GM12892 (cell line): Measurements from ENCODE around the gene FBXL7.

Experiments
- DNase-seq: peaks from one replicate; pipeline ENCODE4 v3.0.0; 2011; ENCODE audit not compliant: insufficient read length
- FAIRE-seq: peaks from 2 replicates; lab custom pipeline; 2011; peaks lifted over from hg19 to GRCh38; lab: Jason Lieb, UNC
- POLR2A ChIP-seq: IDR thresholded peaks from 2 replicates; pipeline ENCODE4 v1.6.1; 2011; ENCODE audit warnings: low read depth, low read length, control low read depth
- POLR2AphosphoS5 ChIP-seq: IDR thresholded peaks from 2 replicates; pipeline ENCODE4 v1.6.1; 2011; ENCODE audit warnings: low read depth, low read length, control low read depth
- TAF1 ChIP-seq: IDR thresholded peaks from 2 replicates; pipeline ENCODE4 v1.6.1; 2011; ENCODE audit warnings: low read depth, mild to moderate bottlenecking, control low read depth, low read length, borderline replicate concordance

Gene FBXL7

GRCh38 chr5:15595929-15596328, 95.9 kb downstream of the FBXL7 start:
- FAIRE-seq (no peak), DNase-seq (no peak)
- no peak for TF ChIP-seq TAF1
- TF ChIP-seq POLR2AphosphoS5, result no peak
- TF ChIP-seq POLR2A, result no peak

- TF ChIP-seq POLR2AphosphoS5, result no peak
- TF ChIP-seq TAF1, result no peak
- no peak for TF ChIP-seq POLR2A
- FAIRE-seq (no peak), DNase-seq (no peak)
Measured at GRCh38 chr5:15596936-15597335, 97.0 kb downstream of the FBXL7 start.

GRCh38 chr5:15597804-15598203, 97.8 kb downstream of the FBXL7 start:
- FAIRE-seq (no peak), DNase-seq (no peak)
- no peak for TF ChIP-seq POLR2A
- no peak for TF ChIP-seq TAF1
- TF ChIP-seq POLR2AphosphoS5, result no peak

GRCh38 chr5:15598294-15598902, 98.4 kb downstream of the FBXL7 start:
- DNase-seq (no peak), FAIRE-seq (no peak)
- TF ChIP-seq TAF1 (no peak), POLR2AphosphoS5 (no peak), POLR2A (no peak)

- TF ChIP-seq POLR2A (no peak), POLR2AphosphoS5 (no peak), TAF1 (no peak)
- DNase-seq (no peak), FAIRE-seq (no peak)
Measured at GRCh38 chr5:15600035-15600434, 100.1 kb downstream of the FBXL7 start.

- no peak for TF ChIP-seq POLR2A
- no peak for TF ChIP-seq POLR2AphosphoS5
- no peak for TF ChIP-seq TAF1
- no peak for FAIRE-seq
- DNase-seq, result no peak
Measured at GRCh38 chr5:15601274-15601673, 101.3 kb downstream of the FBXL7 start.

- no peak for DNase-seq
- FAIRE-seq, result no peak
- TF ChIP-seq TAF1, result no peak
- no peak for TF ChIP-seq POLR2A
- TF ChIP-seq POLR2AphosphoS5, result no peak
Measured at GRCh38 chr5:15601853-15602252, 101.9 kb downstream of the FBXL7 start.

GRCh38 chr5:15604986-15605385, 105.0 kb downstream of the FBXL7 start:
- TF ChIP-seq POLR2A (no peak), TAF1 (no peak), POLR2AphosphoS5 (no peak)
- FAIRE-seq, result no peak
- DNase-seq, result no peak

GRCh38 chr5:15606197-15606596, 106.2 kb downstream of the FBXL7 start:
- FAIRE-seq, result no peak
- TF ChIP-seq POLR2A, result no peak
- no peak for TF ChIP-seq POLR2AphosphoS5
- no peak for TF ChIP-seq TAF1
- DNase-seq, result no peak

- no peak for TF ChIP-seq POLR2AphosphoS5
- TF ChIP-seq POLR2A, result no peak
- no peak for TF ChIP-seq TAF1
- FAIRE-seq (no peak), DNase-seq (no peak)
Measured at GRCh38 chr5:15607076-15607475, 107.1 kb downstream of the FBXL7 start.

GRCh38 chr5:15609076-15609725, 109.2 kb downstream of the FBXL7 start:
- TF ChIP-seq POLR2A (no peak), TAF1 (no peak), POLR2AphosphoS5 (no peak)
- DNase-seq, result no peak
- no peak for FAIRE-seq

GRCh38 chr5:15610216-15610615, 110.2 kb downstream of the FBXL7 start:
- no peak for DNase-seq
- no peak for FAIRE-seq
- TF ChIP-seq TAF1 (no peak), POLR2A (no peak), POLR2AphosphoS5 (no peak)
